ENCODE data around the gene RTN1.

Gene RTN1

DNA sequence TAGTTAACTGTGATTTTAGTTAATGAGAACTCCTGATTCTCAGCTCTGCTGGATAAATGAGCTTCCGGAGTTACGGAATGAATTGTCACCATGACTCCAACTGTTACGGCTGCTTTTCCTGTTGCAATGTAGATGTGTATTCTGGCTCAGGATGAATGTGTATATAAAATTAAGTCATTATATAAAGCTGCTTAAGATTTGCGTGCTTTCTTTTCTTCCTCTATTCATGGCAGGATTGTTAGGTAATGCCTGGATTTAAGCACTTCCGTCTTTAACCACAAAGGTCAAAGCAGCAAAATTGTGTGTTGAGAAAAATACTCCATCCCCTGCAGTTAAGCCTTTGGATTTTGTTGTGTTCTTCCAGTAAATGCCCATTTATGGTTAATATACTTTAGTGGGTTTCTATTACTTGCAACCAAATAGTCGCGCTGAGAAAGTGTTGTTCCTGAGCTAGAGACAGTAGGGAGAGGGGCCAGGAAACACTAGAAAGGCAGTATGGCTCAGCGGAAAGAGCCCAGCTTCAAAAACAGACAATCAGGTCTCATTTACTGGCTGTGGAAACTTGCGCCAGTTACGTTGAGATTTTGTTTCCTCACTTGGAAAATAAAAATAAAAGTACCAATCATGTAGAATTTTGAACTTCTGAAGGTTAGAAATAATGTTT lies 284.6 kb downstream of the RTN1 start:
- no peaks in the 10 kb centered on the region for H3K27me3 ChIP-seq (ENCODE audit: control insufficient read depth, low read length)
- no peaks in the 10 kb centered on the region for H3K36me3 ChIP-seq (ENCODE audit: control insufficient read depth, low read length)
- H3K4me2 ChIP-seq (ENCODE audit: low read length), result no peak overlapping the region
- H3K79me2 ChIP-seq (ENCODE audit: control insufficient read depth, low read length), result no peaks in the 10 kb centered on the region
- no peaks in the 10 kb centered on the region for H3K9me3 ChIP-seq (ENCODE audit: control insufficient read depth, insufficient read depth, low read length)
- H3K4me1 ChIP-seq (ENCODE audit: control insufficient read depth, low read length), result no peaks in the 10 kb centered on the region
- H3F3A ChIP-seq (ENCODE audit: control insufficient read depth, insufficient read depth), result no peaks in the 10 kb centered on the region
- no peak overlapping the region for H3K4me3 ChIP-seq (ENCODE audit: low read length)
- H3K9me2 ChIP-seq (replicated peaks; ENCODE audit: control insufficient read depth, low read length), result no peaks in the 10 kb centered on the region
- H3K27ac ChIP-seq (ENCODE audit: low read depth, low read length), result no peak overlapping the region
- no peak for TF ChIP-seq EZH2phosphoT487 (IDR thresholded peaks at IDR 0.05; ENCODE audit: borderline replicate concordance, low read length)
- TF ChIP-seq, protein P1, sequence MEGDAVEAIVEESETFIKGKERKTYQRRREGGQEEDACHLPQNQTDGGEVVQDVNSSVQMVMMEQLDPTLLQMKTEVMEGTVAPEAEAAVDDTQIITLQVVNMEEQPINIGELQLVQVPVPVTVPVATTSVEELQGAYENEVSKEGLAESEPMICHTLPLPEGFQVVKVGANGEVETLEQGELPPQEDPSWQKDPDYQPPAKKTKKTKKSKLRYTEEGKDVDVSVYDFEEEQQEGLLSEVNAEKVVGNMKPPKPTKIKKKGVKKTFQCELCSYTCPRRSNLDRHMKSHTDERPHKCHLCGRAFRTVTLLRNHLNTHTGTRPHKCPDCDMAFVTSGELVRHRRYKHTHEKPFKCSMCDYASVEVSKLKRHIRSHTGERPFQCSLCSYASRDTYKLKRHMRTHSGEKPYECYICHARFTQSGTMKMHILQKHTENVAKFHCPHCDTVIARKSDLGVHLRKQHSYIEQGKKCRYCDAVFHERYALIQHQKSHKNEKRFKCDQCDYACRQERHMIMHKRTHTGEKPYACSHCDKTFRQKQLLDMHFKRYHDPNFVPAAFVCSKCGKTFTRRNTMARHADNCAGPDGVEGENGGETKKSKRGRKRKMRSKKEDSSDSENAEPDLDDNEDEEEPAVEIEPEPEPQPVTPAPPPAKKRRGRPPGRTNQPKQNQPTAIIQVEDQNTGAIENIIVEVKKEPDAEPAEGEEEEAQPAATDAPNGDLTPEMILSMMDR (IDR thresholded peaks at IDR 0.05; ENCODE audit: low read depth, low read length, poor library complexity, severe bottlenecking), result no peak
- no peaks in the 10 kb centered on the region for H4K20me1 ChIP-seq (ENCODE audit: control insufficient read depth, insufficient read depth, low read depth, low read length)

DNA sequence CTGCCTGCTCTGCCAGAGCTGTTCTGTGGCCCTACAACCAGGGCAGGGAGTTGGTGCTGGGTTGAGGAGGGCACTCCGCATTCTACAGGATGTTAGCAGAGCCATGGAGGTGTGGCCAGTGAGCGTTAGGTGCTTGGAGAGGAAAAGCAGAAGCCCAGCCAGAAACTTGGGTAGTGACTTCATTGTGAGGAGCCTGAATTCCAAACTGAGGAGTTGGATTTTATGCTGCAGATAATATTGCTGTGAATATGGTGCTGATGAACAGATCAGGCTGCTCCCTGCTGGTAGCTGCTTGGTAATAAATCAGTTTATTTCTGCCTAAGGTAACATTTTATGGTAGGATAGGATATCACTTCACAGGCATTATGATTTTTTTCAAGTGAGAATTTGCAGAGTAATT lies 286.8 kb downstream of the RTN1 start:
- H4K20me1 ChIP-seq (ENCODE audit: control insufficient read depth, insufficient read depth, low read depth, low read length), result no peaks in the 10 kb centered on the region
- no peak for TF ChIP-seq EZH2phosphoT487 (IDR thresholded peaks at IDR 0.05; ENCODE audit: borderline replicate concordance, low read length)
- H3K4me3 ChIP-seq (ENCODE audit: low read length), result no peak overlapping the region
- H3K27me3 ChIP-seq (ENCODE audit: control insufficient read depth, low read length), result no peaks in the 10 kb centered on the region
- no peaks in the 10 kb centered on the region for H3K79me2 ChIP-seq (ENCODE audit: control insufficient read depth, low read length)
- no peak overlapping the region for H3K27ac ChIP-seq (ENCODE audit: low read depth, low read length)
- H3K4me2 ChIP-seq (ENCODE audit: low read length), result no peak overlapping the region
- no peaks in the 10 kb centered on the region for H3K9me3 ChIP-seq (ENCODE audit: control insufficient read depth, insufficient read depth, low read length)
- H3K9me2 ChIP-seq (replicated peaks; ENCODE audit: control insufficient read depth, low read length), result no peaks in the 10 kb centered on the region
- H3F3A ChIP-seq (ENCODE audit: control insufficient read depth, insufficient read depth), result no peaks in the 10 kb centered on the region
- no peaks in the 10 kb centered on the region for H3K36me3 ChIP-seq (ENCODE audit: control insufficient read depth, low read length)
- H3K4me1 ChIP-seq (ENCODE audit: control insufficient read depth, low read length), result no peaks in the 10 kb centered on the region

- Histone ChIP-seq H3K4me1 (ENCODE audit: control insufficient read depth, low read length) (no peaks in the 10 kb centered on the region), H3K4me2 (ENCODE audit: low read length) (no peak overlapping the region), H3K27me3 (ENCODE audit: control insufficient read depth, low read length) (no peaks in the 10 kb centered on the region), H3K27ac (ENCODE audit: low read depth, low read length) (no peak overlapping the region), H4K20me1 (ENCODE audit: control insufficient read depth, insufficient read depth, low read depth, low read length) (no peaks in the 10 kb centered on the region), H3K9me3 (ENCODE audit: control insufficient read depth, insufficient read depth, low read length) (no peaks in the 10 kb centered on the region), H3K4me3 (ENCODE audit: low read length) (no peak overlapping the region), H3F3A (ENCODE audit: control insufficient read depth, insufficient read depth) (no peaks in the 10 kb centered on the region), H3K36me3 (ENCODE audit: control insufficient read depth, low read length) (no peaks in the 10 kb centered on the region), H3K9me2 (replicated peaks; ENCODE audit: control insufficient read depth, low read length) (no peaks in the 10 kb centered on the region), H3K79me2 (ENCODE audit: control insufficient read depth, low read length) (no peaks in the 10 kb centered on the region)
- no peak for TF ChIP-seq EZH2phosphoT487 (IDR thresholded peaks at IDR 0.05; ENCODE audit: borderline replicate concordance, low read length)
- TF ChIP-seq, protein P1 (IDR thresholded peaks at IDR 0.05; ENCODE audit: low read depth, low read length, poor library complexity, severe bottlenecking), result peak; percentile 51
These were observed 287.6 kb downstream of the RTN1 start for GRCh38 chr14:59582845-59583509.

- H3K4me3 ChIP-seq (ENCODE audit: low read length), result no peak overlapping the region
- no peak overlapping the region for H3K4me2 ChIP-seq (ENCODE audit: low read length)
- H3K27me3 ChIP-seq (ENCODE audit: control insufficient read depth, low read length), result no peaks in the 10 kb centered on the region
- H3K27ac ChIP-seq (ENCODE audit: low read depth, low read length), result no peak overlapping the region
- no peaks in the 10 kb centered on the region for H4K20me1 ChIP-seq (ENCODE audit: control insufficient read depth, insufficient read depth, low read depth, low read length)
- H3K79me2 ChIP-seq (ENCODE audit: control insufficient read depth, low read length), result no peaks in the 10 kb centered on the region
- TF ChIP-seq, protein P1 (IDR thresholded peaks at IDR 0.05; ENCODE audit: low read depth, low read length, poor library complexity, severe bottlenecking), result no peak
- no peak for TF ChIP-seq EZH2phosphoT487 (IDR thresholded peaks at IDR 0.05; ENCODE audit: borderline replicate concordance, low read length)
- no peaks in the 10 kb centered on the region for H3K9me2 ChIP-seq (replicated peaks; ENCODE audit: control insufficient read depth, low read length)
- no peaks in the 10 kb centered on the region for H3K4me1 ChIP-seq (ENCODE audit: control insufficient read depth, low read length)
- no peaks in the 10 kb centered on the region for H3K9me3 ChIP-seq (ENCODE audit: control insufficient read depth, insufficient read depth, low read length)
- H3K36me3 ChIP-seq (ENCODE audit: control insufficient read depth, low read length), result no peaks in the 10 kb centered on the region
- no peaks in the 10 kb centered on the region for H3F3A ChIP-seq (ENCODE audit: control insufficient read depth, insufficient read depth)
These were observed 288.4 kb downstream of the RTN1 start for GRCh38 chr14:59582161-59582560.
